ENCODE data around the gene SRF.

SRF gene

GRCh38 chr6:43217351-43217750 lies 46.3 kb downstream of the SRF start:
- DNase-seq (ENCODE audit: low read depth) = no peak

- DNase-seq (ENCODE audit: low read depth) = no peak
Measured at GRCh38 chr6:43219119-43219518, 48.0 kb downstream of the SRF start.

- DNase-seq (ENCODE audit: low read depth) = no peak
Measured at GRCh38 chr6:43219814-43220213, 48.7 kb downstream of the SRF start.

GRCh38 chr6:43220439-43220951 lies 49.4 kb downstream of the SRF start:
- DNase-seq (ENCODE audit: low read depth) = no peak

- no peak for DNase-seq (ENCODE audit: low read depth)
Measured at GRCh38 chr6:43221046-43221972, 50.2 kb downstream of the SRF start.

GRCh38 chr6:43222418-43223059 lies 51.5 kb downstream of the SRF start:
- DNase-seq (ENCODE audit: low read depth) = no peak

- no peak for DNase-seq (ENCODE audit: low read depth)
Measured at GRCh38 chr6:43223175-43223574, 52.1 kb downstream of the SRF start.

GRCh38 chr6:43226192-43226851 lies 55.3 kb downstream of the SRF start:
- no peak for DNase-seq (ENCODE audit: low read depth)

- DNase-seq (ENCODE audit: low read depth) = peak; percentile 70
Measured at GRCh38 chr6:43228951-43229802, 58.1 kb downstream of the SRF start, which contains the start of gene DNPH1. DNPH1 (minus strand) TSS chr6:43229481; CDS start chr6:43229456, 25 bp downstream.

- DNase-seq (ENCODE audit: low read depth) = no peak
Measured at GRCh38 chr6:43229803-43230620, 58.9 kb downstream of the SRF start.

GRCh38 chr6:43231053-43231452 lies 60.0 kb downstream of the SRF start:
- no peak for DNase-seq (ENCODE audit: low read depth)

Data from EH (cell line).